Body of pancreas (tissue), 4 donors: ENCODE data around the gene KIAA2012.

Experiments
- POLR2A ChIP-seq, 3 donors: fragments of 450-650 bp; IDR thresholded peaks; one replicate each; pipeline ENCODE4 v1.6.1; 2016; ENCODE audit warnings: antibody characterized with exemption in 3 of 3, mild to moderate bottlenecking in 2 of 3
- TF ChIP-seq, protein P1 (sequence below), 7 experiments: fragments of 450-650 bp in 4 of 7; fragments of 200-600 bp in 3 of 7; sonication (generic) in 3 of 7; IDR thresholded peaks; one replicate each; pipeline ENCODE4 v1.5.1; 2016 to 2019; ENCODE audit warnings: antibody characterized with exemption in 7 of 7

- TF ChIP-seq, protein P1, sequence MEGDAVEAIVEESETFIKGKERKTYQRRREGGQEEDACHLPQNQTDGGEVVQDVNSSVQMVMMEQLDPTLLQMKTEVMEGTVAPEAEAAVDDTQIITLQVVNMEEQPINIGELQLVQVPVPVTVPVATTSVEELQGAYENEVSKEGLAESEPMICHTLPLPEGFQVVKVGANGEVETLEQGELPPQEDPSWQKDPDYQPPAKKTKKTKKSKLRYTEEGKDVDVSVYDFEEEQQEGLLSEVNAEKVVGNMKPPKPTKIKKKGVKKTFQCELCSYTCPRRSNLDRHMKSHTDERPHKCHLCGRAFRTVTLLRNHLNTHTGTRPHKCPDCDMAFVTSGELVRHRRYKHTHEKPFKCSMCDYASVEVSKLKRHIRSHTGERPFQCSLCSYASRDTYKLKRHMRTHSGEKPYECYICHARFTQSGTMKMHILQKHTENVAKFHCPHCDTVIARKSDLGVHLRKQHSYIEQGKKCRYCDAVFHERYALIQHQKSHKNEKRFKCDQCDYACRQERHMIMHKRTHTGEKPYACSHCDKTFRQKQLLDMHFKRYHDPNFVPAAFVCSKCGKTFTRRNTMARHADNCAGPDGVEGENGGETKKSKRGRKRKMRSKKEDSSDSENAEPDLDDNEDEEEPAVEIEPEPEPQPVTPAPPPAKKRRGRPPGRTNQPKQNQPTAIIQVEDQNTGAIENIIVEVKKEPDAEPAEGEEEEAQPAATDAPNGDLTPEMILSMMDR (IDR thresholded peaks at IDR 0.05) = no peak
- no peak for TF ChIP-seq POLR2A (IDR thresholded peaks at IDR 0.05)
Observed at GRCh38 chr2:202157211-202157990, 84.3 kb downstream of the KIAA2012 start.
